NOMO-1 treated with dmso at 0.1 percent for 144 hours (cell line): Measurements from ENCODE around the gene SNX32.
A peak's percentile ranks its signal among the peaks of the same experiment; 100 is the strongest.

Experiments used
- DNase-seq: peaks from one replicate; lab custom pipeline; 2025; ENCODE audit not compliant: unreplicated experiment; lab: John Stamatoyannopoulos, UW

Gene SNX32

DNA sequence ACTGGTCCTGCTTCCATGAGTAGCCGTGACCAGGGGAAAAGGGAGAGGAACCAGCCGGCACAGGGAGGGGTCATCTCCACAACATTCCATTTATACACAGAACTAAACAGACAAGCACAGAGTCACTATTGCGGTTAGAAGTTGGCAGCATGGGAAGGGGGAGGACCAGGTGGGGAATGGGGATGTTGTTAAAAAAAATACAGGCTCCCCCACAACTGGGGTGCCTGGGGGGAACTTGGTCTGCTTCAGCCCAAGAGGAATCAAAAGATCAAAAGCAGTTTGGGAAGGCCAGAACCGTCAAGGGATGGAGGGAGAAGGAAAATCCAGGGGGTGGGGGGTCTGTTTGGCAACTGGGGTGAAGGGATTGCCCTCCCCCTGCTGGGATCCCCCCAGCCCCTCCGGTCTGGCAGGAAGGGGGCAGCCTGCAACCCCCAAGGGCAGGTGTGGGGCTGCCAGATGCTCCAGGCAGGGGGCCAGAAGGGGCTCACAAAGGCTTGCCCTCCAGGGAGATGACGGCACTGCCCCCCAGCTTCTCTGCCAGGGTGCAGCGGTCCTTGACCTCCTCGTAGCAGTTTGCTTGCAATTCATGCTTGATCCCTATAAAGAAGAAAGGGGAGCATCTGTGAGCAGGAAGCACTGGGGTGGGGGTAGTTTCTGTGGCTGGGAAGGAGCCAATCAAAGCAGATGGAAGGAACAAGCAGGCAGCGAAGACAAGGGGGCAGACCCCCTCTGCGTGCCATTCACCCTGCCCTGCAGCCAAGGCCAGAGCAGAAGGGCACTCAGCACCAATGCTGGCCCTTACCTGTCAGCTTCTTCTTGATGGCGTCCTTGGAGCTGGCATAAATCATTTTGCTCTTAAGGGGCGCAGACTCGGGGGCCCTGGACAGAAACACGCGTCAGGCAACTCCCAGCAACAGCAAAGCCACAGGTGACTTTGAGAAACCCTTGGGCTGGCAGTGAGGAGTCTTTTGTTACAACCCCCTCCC, 21.4 kb downstream of the SNX32 start:
- DNase-seq: no peak

GRCh38 chr11:65855927-65856363, 22.2 kb downstream of the SNX32 start:
- no peak for DNase-seq

- DNase-seq: peak; percentile 80
These were observed 23.1 kb downstream of the SNX32 start for GRCh38 chr11:65856689-65857499.

- DNase-seq: no peak
These were observed 23.7 kb downstream of the SNX32 start for GRCh38 chr11:65857500-65857852.

DNA sequence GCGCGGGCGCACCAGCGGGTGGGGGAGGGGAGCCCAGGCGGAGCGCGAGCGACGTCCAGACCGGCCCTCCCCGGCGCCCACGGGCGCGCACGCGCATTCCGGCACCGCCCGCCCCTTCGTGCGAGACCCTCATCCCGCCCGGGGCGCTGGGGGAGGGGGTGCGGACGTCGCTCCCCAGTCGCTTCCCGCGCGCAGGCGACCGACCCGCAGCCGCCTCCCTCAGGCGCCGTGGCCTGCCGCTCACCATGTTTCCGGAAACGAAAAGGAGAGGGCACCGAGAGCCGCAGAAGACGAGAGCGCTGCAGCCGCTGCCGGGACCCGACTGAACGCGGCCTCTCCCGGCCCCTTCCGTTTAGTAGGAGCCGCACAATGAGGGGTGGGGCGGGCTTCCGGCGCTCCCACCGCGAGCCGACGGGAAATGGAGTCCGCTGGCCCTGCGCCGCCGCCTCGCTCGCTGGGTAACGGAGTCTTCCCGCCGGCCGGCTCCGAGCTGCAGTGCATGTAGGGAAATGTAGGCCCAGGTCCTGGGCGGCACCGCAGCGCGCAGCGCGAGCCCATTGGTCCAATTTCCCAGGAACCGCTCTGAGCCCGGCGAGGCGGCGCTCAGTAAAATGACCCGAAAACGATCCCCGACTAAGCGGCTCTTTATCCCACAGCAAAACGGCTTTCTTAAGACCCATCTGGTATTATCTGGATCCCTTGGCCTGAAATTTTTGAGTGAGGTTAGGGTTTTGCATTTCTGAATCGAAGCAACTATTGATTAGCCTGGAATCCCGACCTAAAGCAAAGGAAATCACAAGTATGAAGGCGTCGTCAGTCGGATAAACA, 24.3 kb downstream of the SNX32 start, which contains the start of gene CFL1:
TSS of gene CFL1 (minus strand) at position 328 of the 828 bp plus-strand sequence. CDS start at position 247, 81 bp downstream.
- peak; percentile 97 for DNase-seq

DNA sequence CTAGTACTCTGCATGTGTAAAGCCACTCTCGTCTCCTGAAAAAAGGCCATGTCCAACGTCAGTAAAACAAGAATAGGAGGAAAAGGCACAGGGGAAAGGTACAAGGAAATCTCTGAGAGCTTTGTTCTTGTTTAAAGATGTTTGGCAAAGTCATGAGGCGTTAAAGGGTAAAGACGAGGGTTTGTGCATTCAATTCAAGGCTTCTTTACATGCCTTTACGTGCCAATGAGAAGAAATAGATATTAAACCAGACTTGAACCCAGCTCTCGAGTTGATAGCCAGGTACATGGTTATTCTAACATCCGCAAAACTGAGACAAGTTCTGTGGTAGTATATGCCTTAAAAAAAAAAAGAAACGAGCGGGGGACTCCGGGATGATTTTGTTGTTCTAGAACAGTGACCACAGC, 24.9 kb downstream of the SNX32 start:
- no peak for DNase-seq

DNA sequence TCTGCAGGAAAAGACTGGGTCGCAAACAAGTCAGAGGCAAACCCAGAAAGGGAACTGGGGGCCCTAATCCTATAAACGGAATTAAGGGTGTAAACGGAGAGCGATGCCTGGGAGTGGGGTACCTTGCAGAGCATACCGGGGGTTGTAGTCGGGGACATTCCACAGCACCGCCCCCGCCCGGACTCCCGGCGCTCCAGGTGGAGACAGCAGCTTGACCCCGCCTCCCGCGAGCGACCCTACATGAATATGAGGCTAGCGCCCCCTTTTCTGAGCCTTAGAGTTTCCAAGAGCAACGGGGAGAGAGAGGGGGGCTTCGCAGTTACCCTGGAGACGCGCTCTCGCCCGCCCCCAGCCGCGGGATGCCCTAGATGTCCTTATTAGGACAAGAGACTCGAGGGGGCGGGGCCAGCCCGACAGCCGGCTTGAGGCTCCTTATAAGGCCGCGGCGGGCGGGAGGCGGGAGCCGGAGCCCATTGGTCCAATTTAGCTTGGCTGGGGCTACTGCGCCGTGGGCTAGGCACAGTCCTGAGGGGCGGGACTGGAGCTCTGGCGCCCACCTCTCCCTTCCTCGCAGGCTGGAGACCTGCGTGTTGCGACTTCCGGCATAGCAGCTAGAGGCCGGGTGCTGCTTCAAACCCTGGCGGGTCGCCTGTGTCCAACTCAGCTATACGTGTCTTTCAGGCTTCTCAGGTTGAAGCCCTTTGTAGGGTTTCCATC, 25.5 kb downstream of the SNX32 start:
- DNase-seq: peak; percentile 99

DNA sequence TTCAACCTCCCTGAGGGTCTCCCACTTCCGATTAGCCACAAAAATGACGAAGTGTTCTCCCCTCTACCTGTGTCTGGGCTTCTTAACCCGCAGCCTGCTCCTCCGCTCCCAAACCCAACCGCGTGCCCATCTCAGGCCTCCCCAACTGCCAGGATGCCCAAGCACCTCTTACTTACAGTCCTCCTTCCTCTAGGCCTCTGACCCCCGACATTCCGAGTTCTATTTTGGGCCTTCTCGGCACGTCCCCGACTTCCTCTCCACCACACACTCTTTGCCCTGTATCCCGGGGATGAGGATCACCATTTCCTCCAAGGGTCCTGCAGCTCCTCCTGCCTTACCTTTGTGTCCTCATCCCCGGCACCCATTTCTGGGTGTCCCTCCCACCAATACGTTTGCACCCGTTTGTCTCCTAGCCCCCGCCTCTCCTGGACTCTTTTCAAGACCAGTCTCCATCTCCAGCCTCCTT, 26.1 kb downstream of the SNX32 start:
- peak; percentile 64 for DNase-seq

DNA sequence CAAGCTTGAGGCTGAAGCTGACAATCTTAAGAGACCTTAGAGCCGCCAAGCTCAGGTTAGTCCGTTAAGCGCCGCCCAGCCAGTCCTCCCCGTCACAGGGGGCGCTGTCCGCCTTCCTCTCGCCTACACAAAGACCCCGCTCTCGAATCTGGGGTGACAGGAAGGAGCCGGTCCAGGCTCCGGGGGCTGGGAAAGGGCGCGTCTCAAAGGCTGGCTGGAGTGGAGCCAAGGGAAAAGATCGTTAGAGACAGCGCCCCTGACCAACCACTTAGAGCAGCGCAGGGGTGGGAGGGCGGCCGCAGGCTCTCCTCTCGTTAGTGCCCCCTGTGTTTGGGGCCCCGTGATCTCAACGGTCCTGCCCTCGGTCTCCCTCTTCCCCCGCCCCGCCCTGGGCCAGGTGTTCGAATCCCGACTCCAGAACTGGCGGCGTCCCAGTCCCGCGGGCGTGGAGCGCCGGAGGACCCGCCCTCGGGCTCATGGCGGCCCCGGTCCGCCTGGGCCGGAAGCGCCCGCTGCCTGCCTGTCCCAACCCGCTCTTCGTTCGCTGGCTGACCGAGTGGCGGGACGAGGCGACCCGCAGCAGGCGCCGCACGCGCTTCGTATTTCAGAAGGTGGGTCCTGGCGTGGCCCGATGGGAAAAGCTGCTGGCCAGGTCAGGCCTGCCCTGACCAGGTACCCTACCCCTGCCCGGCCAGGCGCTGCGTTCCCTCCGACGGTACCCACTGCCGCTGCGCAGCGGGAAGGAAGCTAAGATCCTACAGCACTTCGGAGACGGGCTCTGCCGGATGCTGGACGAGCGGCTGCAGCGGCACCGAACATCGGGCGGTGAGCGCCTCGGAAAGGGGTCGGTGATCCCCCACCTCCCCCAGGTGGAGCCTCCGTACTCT, 26.8 kb downstream of the SNX32 start, which contains the start of gene MUS81:
TSS of gene MUS81 (plus strand) at position 156 of the 887 bp plus-strand sequence. CDS start at position 477, 321 bp downstream.
- peak; percentile 98 for DNase-seq

DNA sequence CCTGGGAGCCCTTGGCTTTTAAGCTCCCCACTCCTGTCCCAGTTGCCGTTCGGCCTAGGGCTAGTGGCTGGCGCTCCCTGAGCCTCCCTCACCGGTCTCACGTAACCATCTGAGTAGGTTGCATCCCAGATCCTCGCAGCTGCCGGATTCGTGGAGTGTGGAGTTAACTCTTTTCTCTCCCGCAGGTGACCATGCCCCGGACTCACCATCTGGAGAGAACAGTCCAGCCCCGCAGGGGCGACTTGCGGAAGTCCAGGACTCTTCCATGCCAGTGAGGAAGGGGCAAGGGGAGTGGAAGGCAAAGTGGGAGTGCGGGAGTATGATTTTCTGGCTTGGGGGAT, 27.4 kb downstream of the SNX32 start:
- no peak for DNase-seq

DNA sequence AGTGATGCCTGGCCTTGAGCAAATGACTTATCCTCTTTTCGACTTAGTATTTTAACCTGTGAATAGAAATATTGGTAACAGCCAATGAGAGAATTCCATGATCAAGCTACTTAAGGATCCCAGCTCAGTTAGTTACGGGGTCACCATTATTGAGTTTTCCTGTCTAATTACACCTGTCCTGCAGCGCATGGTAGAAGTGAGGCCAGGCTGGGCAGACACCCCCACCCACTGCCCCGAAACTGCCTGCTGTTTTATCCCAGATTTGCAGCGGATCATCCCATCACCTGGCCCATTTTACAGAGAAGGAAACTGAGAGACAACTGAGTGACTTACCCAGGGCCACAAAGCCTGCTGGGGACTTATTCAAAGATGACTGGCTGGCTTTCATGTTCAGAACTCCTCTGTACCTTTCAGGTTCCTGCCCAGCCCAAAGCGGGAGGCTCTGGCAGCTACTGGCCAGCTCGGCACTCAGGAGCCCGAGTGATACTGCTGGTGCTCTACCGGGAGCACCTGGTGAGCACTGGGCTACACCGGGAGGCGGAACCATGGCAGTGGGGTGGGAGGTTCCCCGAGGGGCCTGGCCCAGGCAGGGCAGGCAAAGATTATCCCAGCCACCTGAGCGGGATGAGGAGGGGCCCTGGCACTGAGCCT, 27.9 kb downstream of the SNX32 start:
- DNase-seq: no peak

GRCh38 chr11:65862191-65862735, 28.5 kb downstream of the SNX32 start:
- DNase-seq: no peak

GRCh38 chr11:65862941-65863888, 29.5 kb downstream of the SNX32 start:
- no peak for DNase-seq

- no peak for DNase-seq
These were observed 30.3 kb downstream of the SNX32 start for GRCh38 chr11:65863889-65864705.

DNA sequence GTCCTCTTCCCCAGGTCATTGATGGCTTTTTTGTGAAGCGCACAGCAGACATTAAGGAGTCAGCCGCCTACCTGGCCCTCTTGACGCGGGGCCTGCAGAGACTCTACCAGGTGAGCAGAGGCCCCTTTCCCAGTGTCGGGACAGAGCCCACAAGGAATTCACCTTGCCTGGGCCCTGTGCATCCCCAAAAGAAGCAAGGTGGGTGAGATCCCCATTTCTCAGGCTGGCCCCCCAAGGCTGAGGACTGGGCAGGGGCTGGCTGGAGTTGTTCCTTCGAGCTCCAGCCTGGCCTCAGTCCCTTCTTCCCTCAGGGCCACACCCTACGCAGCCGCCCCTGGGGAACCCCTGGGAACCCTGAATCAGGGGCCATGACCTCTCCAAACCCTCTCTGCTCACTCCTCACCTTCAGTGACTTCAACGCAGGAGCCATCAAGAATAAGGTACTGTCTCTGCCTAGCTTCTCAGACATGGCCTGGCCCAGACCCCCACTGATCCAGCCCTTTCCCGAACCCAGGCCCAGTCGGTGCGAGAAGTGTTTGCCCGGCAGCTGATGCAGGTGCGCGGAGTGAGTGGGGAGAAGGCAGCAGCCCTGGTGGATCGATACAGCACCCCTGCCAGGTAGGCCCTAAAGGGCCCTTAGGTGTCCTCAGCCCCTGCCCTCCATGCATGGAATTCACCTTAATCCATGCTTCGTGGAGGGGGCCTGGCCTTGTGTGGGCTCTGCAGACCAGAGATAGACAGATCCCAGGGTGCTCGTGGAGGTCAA, 31.1 kb downstream of the SNX32 start:
- no peak for DNase-seq
